ENCODE data around the gene BFSP2.

DNA sequence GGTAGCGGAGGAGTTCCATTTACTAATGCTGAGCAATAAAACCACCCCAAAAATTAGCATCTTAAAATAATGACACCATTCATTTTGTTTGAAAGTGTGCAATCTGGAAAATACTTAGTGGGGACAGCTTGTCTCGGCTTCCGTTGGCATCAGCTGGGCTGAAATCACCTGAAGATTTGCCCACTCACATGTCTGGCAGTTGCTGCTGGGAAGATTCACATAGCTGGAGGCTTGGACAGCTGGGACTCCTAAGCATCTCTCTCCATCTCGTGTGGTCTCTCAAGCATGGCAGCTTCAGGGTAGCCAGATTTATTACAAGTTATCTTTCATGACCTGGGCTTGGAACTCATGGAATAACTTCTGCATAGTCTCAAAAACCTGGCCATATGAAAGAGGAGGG is 38.4 kb upstream of the BFSP2 start:
- TF ChIP-seq, protein P1, sequence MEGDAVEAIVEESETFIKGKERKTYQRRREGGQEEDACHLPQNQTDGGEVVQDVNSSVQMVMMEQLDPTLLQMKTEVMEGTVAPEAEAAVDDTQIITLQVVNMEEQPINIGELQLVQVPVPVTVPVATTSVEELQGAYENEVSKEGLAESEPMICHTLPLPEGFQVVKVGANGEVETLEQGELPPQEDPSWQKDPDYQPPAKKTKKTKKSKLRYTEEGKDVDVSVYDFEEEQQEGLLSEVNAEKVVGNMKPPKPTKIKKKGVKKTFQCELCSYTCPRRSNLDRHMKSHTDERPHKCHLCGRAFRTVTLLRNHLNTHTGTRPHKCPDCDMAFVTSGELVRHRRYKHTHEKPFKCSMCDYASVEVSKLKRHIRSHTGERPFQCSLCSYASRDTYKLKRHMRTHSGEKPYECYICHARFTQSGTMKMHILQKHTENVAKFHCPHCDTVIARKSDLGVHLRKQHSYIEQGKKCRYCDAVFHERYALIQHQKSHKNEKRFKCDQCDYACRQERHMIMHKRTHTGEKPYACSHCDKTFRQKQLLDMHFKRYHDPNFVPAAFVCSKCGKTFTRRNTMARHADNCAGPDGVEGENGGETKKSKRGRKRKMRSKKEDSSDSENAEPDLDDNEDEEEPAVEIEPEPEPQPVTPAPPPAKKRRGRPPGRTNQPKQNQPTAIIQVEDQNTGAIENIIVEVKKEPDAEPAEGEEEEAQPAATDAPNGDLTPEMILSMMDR (conservative IDR thresholded peaks at IDR 0.05 in 1 of 2, IDR thresholded peaks at IDR 0.05 in 1 of 2; ENCODE audit: extremely low read depth in 1 of 2, insufficient read depth in 1 of 2, low read depth in 1 of 2, low read length in 2 of 2): no peak
- no peak for TF ChIP-seq EZH2 (IDR thresholded peaks at IDR 0.05; ENCODE audit: borderline replicate concordance, low read length)

Data from mammary epithelial cell (primary cell).